MV-4-11 (cell line): ENCODE data around the gene CXorf65.

Experiments
- DNase-seq: peaks from one replicate; lab custom pipeline; 2025; lab: John Stamatoyannopoulos, UW

Gene CXorf65

GRCh38 chrX:71107245-71107644, 705 bp upstream of the CXorf65 start:
- no peak for DNase-seq

- DNase-seq = no peak
Measured at GRCh38 chrX:71105628-71106027, 912 bp downstream of the CXorf65 start.

- peak; percentile 34 for DNase-seq
Measured at GRCh38 chrX:71103110-71103983, 3.2 kb downstream of the CXorf65 start.

GRCh38 chrX:71102292-71102691, 4.2 kb downstream of the CXorf65 start:
- no peak for DNase-seq

GRCh38 chrX:71100581-71101505, 5.7 kb downstream of the CXorf65 start:
- DNase-seq = no peak

GRCh38 chrX:71099736-71100135, 6.8 kb downstream of the CXorf65 start:
- no peak for DNase-seq

GRCh38 chrX:71098951-71099506, 7.5 kb downstream of the CXorf65 start:
- DNase-seq = no peak

GRCh38 chrX:71098302-71098701, 8.2 kb downstream of the CXorf65 start:
- DNase-seq = peak; percentile 60

GRCh38 chrX:71096760-71097032, 9.8 kb downstream of the CXorf65 start:
- no peak for DNase-seq

GRCh38 chrX:71095981-71096759, 10.4 kb downstream of the CXorf65 start:
- no peak for DNase-seq

GRCh38 chrX:71095555-71095980, 11.0 kb downstream of the CXorf65 start, which contains the start of gene FOXO4:
Gene FOXO4, plus strand, starts transcription at chrX:71095851. Its CDS starts 678 bp downstream, at chrX:71096529.
- DNase-seq = peak; percentile 72

GRCh38 chrX:71095033-71095432, 11.5 kb downstream of the CXorf65 start:
- no peak for DNase-seq

- DNase-seq = no peak
Measured at GRCh38 chrX:71091263-71091662, 15.3 kb downstream of the CXorf65 start.

- no peak for DNase-seq
Measured at GRCh38 chrX:71085900-71086299, 20.6 kb downstream of the CXorf65 start.

- DNase-seq = no peak
Measured at GRCh38 chrX:71082822-71083221, 23.7 kb downstream of the CXorf65 start.

GRCh38 chrX:71082124-71082647, 24.4 kb downstream of the CXorf65 start:
- DNase-seq = no peak

- DNase-seq = no peak
Measured at GRCh38 chrX:71081330-71082123, 25.0 kb downstream of the CXorf65 start.

GRCh38 chrX:71070531-71070930, 36.0 kb downstream of the CXorf65 start:
- DNase-seq = no peak

- peak; percentile 94 for DNase-seq
Measured at GRCh38 chrX:71068044-71068918, 38.3 kb downstream of the CXorf65 start, which contains the start of gene SNX12. Gene SNX12, minus strand, starts transcription at chrX:71068334. Its CDS starts 28 bp downstream, at chrX:71068306.

GRCh38 chrX:71067712-71068043, 38.9 kb downstream of the CXorf65 start:
- no peak for DNase-seq
